Central memory CD4-positive, alpha-beta T cell (primary cell): ENCODE measurements around the gene TEX9.

Experiments used
- DNase-seq: peaks from one replicate; pipeline ENCODE4 v3.0.0; 2022

The TEX9 gene

DNA sequence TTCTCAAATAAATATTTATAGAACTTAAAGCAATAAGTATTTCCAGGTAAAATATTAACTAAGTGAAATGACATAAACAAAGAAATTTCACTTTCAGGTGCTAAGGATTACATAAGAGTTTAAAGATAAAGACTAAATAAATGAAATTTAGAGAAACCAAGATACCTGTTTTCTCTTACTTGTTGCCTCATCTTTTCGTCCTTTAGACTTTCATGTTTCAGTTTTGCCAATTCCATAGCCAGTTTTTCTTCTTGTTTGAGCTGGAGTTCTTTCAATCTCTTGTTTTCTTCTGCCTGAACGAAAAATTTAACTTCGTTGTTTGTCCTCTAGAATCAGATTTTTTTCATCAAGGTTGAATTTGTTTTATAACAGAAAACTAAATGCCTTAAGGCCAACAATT, 91.0 kb downstream of the TEX9 start:
- no peak for DNase-seq

DNA sequence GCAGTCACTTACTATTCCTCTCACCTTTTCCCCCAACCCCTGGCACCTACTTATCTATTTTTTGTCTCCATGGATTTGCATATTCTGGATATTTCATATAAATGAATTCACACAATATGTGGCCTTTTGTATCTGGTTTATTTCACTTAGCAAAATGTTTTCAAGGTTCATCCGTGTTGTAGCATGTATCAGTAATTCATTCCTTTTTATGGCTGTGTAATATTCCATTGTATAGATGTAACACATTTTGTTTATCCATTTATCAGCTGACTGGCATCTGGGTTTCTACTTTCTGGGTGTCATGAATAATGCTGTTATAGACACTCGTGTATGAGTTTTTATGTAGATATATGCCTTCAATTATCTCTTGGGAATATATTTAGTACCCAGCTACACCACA, 93.9 kb downstream of the TEX9 start:
- no peak for DNase-seq

DNA sequence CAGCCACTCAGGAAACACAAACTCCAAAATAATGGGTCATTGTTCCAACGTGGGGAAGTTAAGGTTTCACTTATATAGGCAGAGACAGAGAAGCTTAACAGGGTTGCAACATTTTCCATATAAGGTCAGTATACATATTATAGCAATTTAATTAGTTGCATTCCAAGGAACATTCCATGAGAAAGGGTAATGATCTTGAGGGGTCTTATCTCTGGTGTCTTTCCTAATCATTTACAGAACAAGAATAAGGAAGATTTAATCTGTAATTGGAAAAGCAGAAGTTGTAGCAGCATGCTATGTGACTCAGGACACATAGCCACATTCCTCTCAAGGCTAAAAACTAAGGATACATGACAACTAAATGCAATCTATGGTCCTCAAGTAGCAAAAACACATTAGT, 94.8 kb downstream of the TEX9 start:
- no peak for DNase-seq

DNA sequence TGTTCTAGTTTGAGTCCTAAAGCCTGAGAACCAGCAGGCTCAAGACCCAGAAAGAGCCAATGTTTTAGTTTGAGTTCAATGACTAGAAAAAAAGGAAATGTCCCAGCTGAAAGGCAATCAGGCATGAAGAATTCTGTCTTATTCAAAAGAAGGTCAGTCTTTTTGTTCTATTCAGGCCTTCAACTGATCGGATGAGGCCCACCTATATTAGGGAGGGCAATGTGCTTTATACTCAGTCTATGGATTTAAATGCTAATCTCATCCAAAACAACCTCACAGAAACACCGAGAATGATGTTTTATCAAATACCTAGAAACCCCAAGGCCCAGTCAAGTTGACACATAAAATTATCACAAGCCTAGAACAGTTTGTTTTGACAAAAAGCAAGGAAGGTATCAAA, 95.7 kb downstream of the TEX9 start:
- no peak for DNase-seq

GRCh38 chr15:56464893-56465520, 99.8 kb downstream of the TEX9 start, which contains the start of gene MNS1:
Gene MNS1 (minus strand): TSS chr15:56465137. CDS start chr15:56464972, 165 bp downstream.
- peak; percentile 41 for DNase-seq

DNA sequence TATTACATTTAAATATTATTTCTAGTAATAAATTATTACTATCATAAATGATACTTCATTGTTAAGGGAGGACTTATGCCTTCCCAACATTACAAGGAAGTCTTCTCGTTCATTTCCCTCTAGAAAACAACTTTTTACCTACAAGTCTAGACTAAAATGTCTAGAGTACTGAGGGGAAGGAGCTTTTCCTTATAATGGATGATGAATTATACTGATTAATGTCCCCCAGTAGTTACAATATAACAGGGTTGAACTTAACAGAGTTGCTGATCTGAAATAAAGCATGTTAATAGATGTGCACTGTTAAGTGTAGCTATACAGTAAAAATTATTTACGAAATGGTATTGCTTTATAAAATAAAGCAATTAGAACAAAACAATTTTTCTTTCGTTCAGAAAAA, 102.4 kb downstream of the TEX9 start:
- no peak for DNase-seq

DNA sequence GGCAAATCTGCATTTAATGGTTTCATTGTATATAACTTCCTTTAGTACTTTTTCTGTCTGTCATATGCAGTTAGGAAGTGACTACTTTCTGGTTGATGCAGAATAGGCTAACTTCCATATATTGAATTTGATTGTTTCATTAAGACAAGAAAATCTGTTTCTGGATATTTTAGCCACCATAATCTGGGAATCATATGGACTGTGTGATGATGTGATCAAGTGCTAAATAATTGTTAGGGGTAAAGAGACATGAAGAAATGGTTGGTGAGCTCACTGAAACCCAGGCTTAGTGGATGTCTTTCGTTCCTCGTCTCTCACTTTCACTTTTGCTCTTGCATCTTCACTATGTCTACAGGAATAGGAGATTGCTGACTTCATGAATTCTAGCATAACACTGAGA, 103.2 kb downstream of the TEX9 start:
- no peak for DNase-seq

- DNase-seq = no peak
Measured at GRCh38 chr15:56469483-56469882, 104.3 kb downstream of the TEX9 start.

DNA sequence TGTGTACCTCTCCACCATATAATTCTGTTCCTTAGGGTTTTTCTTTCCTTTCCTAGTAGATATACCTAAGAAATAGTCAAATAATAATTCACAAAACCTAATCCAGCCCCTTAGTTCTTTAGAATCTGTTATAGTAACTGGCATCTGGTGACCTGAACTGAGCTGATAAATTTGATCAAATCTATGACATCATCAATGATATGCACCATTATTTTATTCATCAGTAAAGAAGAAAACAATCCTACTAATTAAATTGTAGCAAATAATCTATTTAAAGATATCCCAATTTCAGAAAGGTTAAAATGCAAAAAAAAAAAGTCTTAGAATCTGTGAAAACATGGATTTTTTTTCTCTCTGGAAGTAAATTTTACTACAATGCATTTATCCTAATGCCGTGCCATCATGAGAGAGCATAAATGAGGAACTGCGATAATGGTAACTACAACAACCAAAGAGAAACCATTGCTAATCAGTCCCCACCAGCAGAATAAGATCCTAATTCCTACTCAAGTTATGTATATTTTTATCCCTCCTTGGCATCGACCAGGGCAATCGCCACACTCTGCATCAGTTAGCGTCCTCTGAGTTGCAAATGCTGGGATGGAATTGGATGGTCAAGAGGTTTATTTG, 106.3 kb downstream of the TEX9 start:
- DNase-seq = no peak

DNA sequence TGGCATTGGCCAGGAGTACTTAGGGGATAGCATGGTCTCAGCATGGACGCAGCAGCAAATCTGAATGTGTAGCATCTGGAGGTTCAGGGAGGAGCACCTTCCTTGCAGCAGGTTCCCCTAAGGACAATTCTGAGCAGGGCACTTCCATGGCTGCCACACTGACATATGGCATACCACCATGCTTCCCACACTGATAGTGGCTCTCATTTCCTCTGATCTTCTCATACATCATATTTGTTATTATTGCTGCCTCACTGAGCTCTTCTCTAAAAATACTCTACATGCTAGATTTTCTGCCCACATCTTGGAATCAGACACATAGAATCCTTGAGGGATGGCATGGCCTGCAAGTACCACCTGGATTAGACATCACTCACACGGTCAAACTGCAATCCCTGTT, 107.1 kb downstream of the TEX9 start:
- no peak for DNase-seq

- DNase-seq = no peak
Measured at GRCh38 chr15:56473017-56473416, 107.8 kb downstream of the TEX9 start.

DNA sequence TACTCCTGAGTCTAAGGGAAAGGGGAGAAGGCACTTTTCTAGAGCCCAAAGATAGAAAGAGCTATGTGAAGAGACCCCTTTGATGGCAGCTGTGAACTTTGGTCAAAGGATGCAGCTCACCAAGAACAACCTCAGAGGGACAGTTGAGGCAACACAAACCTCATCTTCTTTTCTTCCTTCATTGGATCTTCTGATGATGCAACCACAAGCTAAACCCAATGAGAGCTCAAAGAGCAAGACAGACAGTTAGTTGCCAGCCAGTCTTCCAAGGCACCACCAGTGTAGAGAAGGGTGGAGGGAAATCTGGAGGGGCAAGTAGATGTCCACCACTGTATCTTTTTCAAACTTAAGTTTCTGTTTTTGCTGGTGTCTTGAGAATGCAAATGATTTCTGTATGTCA, 110.1 kb downstream of the TEX9 start:
- no peak for DNase-seq
